ENCODE results near the gene HAND2.

- TF ChIP-seq POLR2AphosphoS5 (IDR thresholded peaks at IDR 0.05; ENCODE audit: low read depth, low read length), result no peak
- no peak for TF ChIP-seq REST (IDR thresholded peaks at IDR 0.05; ENCODE audit: insufficient read depth in 1 of 2, low read depth in 2 of 2, low read length in 2 of 2)
- TF ChIP-seq TAF1 (IDR thresholded peaks at IDR 0.05; ENCODE audit: borderline replicate concordance, insufficient read depth, low read length), result no peak
- TF ChIP-seq SIN3A (IDR thresholded peaks at IDR 0.05; ENCODE audit: borderline replicate concordance, insufficient read depth, low read length), result no peak
- no peak for TF ChIP-seq FOXP2 (optimal IDR thresholded peaks at IDR 0.05; ENCODE audit: borderline replicate concordance, extremely low read depth, extremely low read length, insufficient read depth)
Measured at GRCh38 chr4:173503330-173504180, 26.5 kb downstream of the HAND2 start.

Measured in PFSK-1 (cell line).